Spleen (tissue), 7 donors: ENCODE data around the gene OFD1.

Experiments
- POLR2A ChIP-seq, 3 donors: fragments of 450-650 bp; IDR thresholded peaks; one replicate each; pipeline ENCODE4 v1.5.1; 2017; ENCODE audit warnings: antibody characterized with exemption in 3 of 3, mild to moderate bottlenecking in 1 of 3
- TF ChIP-seq, protein P1 (sequence below), 11 experiments: fragments of 200-600 bp in 7 of 11; fragments of 450-650 bp in 4 of 11; sonication (generic) in 4 of 11; IDR thresholded peaks in 8 of 11; conservative IDR thresholded peaks in 3 of 11; 1 replicate in 7 of 11; 2 replicates in 4 of 11; pipeline versions ENCODE4 v1.4.0 to v1.8.0; 2016 to 2021; ENCODE audit warnings: antibody characterized with exemption in 11 of 11, inconsistent platforms in 4 of 11, mild to moderate bottlenecking in 1 of 11
- donor health status: DM: no; HTN: no; CAD: no; lungs with moderate emphysema.
- donor health status: DM: no; HTN: no; CAD: no.
- donor health status: DM: no; HTN: no; CAD: no.

- TF ChIP-seq, protein P1, sequence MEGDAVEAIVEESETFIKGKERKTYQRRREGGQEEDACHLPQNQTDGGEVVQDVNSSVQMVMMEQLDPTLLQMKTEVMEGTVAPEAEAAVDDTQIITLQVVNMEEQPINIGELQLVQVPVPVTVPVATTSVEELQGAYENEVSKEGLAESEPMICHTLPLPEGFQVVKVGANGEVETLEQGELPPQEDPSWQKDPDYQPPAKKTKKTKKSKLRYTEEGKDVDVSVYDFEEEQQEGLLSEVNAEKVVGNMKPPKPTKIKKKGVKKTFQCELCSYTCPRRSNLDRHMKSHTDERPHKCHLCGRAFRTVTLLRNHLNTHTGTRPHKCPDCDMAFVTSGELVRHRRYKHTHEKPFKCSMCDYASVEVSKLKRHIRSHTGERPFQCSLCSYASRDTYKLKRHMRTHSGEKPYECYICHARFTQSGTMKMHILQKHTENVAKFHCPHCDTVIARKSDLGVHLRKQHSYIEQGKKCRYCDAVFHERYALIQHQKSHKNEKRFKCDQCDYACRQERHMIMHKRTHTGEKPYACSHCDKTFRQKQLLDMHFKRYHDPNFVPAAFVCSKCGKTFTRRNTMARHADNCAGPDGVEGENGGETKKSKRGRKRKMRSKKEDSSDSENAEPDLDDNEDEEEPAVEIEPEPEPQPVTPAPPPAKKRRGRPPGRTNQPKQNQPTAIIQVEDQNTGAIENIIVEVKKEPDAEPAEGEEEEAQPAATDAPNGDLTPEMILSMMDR (IDR thresholded peaks at IDR 0.05 in 8 of 11, conservative IDR thresholded peaks at IDR 0.05 in 3 of 11) = no peak
- TF ChIP-seq POLR2A (IDR thresholded peaks at IDR 0.05) = no peak
Measured at GRCh38 chrX:13756381-13756780, 21.8 kb downstream of the OFD1 start.
